Skin epidermis (tissue), 12 donors: ENCODE results near the gene PMM1.
"Not testable (repeated sequence)": the region's sequence is repeated elsewhere in the genome, so short reads cannot be mapped to it uniquely, and the experiment has no call there.

Experiments used
- H3K27ac ChIP-seq, 21 experiments: fragments of 200-600 bp; sonication (generic) in 11 of 21; one replicate each; pipeline ENCODE4 v1.5.0; 2020; ENCODE audit warnings: mild to moderate bottlenecking in 3 of 21, inconsistent platforms in 2 of 21, moderate library complexity in 2 of 21
- H3K4me3 ChIP-seq, 7 experiments: fragments of 200-600 bp; sonication (generic) in 2 of 7; one replicate each; pipeline ENCODE4 v1.5.0; 2020; ENCODE audit warnings: inconsistent platforms in 2 of 7, mild to moderate bottlenecking in 2 of 7, moderate library complexity in 1 of 7

Gene PMM1

GRCh38 chr22:41598891-41599635, 9.4 kb upstream of the PMM1 start:
- Histone ChIP-seq H3K27ac (peak overlapping the region in 17 of 21 experiments; percentile 1 to 73 (median 30)), H3K4me3 (no peak overlapping the region)

- peak overlapping the region in 12 of 21 experiments; percentile 7 to 73 (median 30) for H3K27ac ChIP-seq
- H3K4me3 ChIP-seq, result no peak overlapping the region
Observed at GRCh38 chr22:41598081-41598480, 8.4 kb upstream of the PMM1 start.

- H3K27ac ChIP-seq, result peak overlapping the region in 8 of 21 experiments; percentile 3 to 73 (median 44)
- no peak overlapping the region for H3K4me3 ChIP-seq
Observed at GRCh38 chr22:41597635-41597953, 8.0 kb upstream of the PMM1 start.

- Histone ChIP-seq H3K4me3 (no peak overlapping the region), H3K27ac (peak overlapping the region in 11 of 21 experiments; percentile 3 to 73 (median 42))
Observed at GRCh38 chr22:41596776-41597634, 7.4 kb upstream of the PMM1 start.

DNA sequence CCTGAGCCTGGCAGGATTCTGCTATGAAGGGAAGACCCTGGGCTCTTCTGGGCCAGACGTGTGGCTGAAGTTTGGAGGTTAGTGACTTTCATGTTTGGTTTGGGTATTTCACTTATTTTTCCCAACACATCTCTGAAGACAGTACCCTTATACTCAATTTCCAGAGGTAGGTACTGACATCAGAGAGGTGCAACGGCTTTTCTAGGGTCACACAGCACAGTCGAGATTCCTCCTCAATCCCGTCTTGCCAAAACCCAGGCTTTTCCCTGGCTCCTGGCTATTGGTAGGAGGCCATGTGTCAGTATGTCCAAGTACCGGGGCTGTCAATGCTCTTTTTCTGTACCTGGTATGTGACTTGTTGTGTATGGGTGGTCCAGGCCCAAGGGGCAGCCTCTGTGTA, 6.1 kb upstream of the PMM1 start:
- no peak overlapping the region for H3K4me3 ChIP-seq
- no peak overlapping the region for H3K27ac ChIP-seq

DNA sequence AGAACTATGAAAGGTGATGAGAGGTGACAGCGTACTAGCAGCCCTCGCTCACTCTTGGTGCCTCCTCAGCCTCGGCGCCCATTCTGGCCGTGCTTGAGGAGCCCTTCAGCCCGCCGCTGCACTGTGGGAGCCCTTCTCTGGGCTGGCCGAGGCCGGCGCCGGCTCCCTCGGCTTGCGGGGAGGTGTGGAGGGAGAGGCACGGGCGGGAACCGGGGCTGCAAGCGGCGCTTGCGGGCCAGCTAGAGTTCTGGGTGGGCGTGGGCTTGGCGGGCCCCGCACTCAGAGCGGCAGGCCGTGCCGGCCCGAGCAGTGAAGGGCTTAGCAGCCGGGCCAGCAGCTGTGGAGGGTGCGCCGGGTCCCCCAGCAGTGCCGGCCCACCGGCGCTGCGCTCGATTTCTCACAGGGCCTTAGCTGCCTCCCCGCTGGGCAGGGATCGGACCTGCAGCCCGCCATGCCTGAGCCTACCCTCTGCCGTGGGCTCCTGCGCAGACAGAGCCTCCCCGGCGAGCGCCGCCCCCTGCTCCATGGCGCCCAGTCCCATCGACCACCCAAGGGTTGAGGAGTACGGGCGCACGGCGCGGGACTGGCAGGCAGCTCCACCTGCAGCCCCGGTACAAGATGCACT, 3.8 kb upstream of the PMM1 start:
- not testable (repeated sequence) for H3K4me3 ChIP-seq, H3K27ac ChIP-seq

GRCh38 chr22:41587347-41587723, 2.3 kb downstream of the PMM1 start:
- Histone ChIP-seq H3K27ac (peak overlapping the region in 1 of 21 experiments; percentile 76), H3K4me3 (no peak overlapping the region)

GRCh38 chr22:41585898-41586297, 3.7 kb downstream of the PMM1 start:
- Histone ChIP-seq H3K4me3 (no peak overlapping the region), H3K27ac (no peak overlapping the region)

DNA sequence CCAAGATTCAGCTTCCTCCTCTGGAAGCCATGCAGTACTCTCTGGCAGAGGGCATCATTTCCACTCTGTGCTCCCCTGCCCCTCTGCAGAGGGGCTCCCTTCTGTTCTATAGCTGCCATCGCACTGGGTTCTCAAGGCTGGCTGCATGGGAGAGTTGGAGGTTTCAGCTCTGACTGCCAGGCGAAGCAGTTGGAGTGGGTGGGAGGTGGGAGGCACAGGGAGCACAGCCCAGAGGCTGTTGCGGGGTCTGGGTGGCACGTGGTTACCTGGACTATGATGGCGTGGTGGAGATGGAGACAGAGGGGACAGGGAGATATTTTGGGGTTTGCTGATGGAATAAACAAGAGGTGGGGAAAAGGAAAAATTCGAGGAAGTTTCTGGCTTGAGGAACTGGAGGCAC, 4.8 kb downstream of the PMM1 start:
- H3K27ac ChIP-seq, result no peak overlapping the region
- no peak overlapping the region for H3K4me3 ChIP-seq

DNA sequence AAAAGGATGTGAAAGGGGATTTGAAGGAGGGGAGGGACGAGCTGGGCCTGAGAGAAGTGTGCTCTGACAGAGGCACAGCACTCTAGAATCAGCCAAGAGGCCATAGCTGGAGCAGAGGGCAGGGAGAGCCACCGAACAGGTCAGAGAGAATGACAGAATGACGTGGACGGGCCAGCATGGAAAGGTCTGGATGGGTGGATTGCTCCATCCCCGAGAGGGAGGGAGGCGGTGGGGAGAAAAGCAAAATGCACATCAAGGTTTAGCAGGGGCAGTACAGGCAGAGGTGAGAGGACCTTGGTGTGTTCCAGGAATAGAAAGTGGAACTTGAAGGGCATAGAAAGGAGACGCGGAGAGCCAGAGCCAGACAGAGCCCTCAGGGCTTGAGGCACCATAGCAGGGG, 6.9 kb downstream of the PMM1 start:
- Histone ChIP-seq H3K4me3 (no peak overlapping the region), H3K27ac (no peak overlapping the region)

DNA sequence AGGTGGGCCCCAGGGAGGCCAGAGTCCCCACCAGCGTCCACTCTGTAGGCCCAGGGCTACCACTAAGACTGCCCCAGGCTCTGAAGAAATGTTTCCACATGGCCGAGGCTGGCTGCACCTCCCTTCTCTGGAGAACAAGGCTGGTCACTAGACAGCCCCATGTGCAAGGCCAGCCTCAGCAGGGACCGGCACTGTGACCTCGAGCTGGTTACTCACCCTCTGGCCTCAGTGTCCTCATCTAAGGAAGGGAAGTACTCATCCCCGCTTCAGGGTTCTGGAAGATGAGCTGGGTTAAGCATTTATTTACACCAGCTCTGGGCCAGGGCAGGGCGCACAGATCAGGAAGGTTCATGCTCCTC, 9.7 kb downstream of the PMM1 start:
- H3K4me3 ChIP-seq, result no peak overlapping the region
- no peak overlapping the region for H3K27ac ChIP-seq

GRCh38 chr22:41579297-41579996, 10.2 kb downstream of the PMM1 start:
- Histone ChIP-seq H3K4me3 (no peak overlapping the region), H3K27ac (no peak overlapping the region)

GRCh38 chr22:41578818-41579217, 10.8 kb downstream of the PMM1 start:
- no peak overlapping the region for H3K4me3 ChIP-seq
- no peak overlapping the region for H3K27ac ChIP-seq

GRCh38 chr22:41578114-41578513, 11.5 kb downstream of the PMM1 start:
- no peak overlapping the region for H3K27ac ChIP-seq
- H3K4me3 ChIP-seq, result no peak overlapping the region

- H3K27ac ChIP-seq, result no peak overlapping the region
- no peak overlapping the region for H3K4me3 ChIP-seq
Observed at GRCh38 chr22:41576877-41577276, 12.8 kb downstream of the PMM1 start.

DNA sequence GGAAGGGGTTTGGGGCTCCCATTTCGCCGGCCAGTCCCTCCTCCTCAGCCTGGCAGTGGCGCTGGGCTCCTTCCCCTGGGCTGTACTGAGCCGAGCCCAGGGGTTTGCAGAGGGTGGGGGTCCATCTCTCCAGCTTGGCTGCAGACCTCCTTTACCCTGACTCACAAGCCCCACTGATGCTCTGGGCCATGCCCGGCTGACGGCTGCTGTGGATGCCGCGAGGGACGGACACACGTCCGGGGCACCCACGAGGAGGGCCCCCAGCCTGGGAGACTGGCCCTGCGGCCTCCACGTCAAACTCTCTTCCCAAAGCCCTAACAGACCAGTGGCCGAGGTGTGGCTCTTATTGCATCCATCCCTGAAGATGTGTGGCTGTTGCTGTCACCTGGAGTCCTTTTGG, 14.1 kb downstream of the PMM1 start:
- Histone ChIP-seq H3K27ac (peak overlapping the region in 2 of 21 experiments; percentile 35 to 43), H3K4me3 (no peak overlapping the region)

GRCh38 chr22:41574847-41575381, 14.7 kb downstream of the PMM1 start:
- peak overlapping the region in 2 of 21 experiments; percentile 35 to 43 for H3K27ac ChIP-seq

GRCh38 chr22:41573677-41574076, 16.0 kb downstream of the PMM1 start:
- Histone ChIP-seq H3K4me3 (no peak overlapping the region), H3K27ac (no peak overlapping the region)

More at GRCh38 chr22:41574847-41575381, 14.7 kb downstream of the PMM1 start:
- H3K4me3 ChIP-seq, result no peak overlapping the region

- not testable (repeated sequence) for H3K4me3 ChIP-seq, H3K27ac ChIP-seq
Observed at GRCh38 chr22:41572305-41572704, 17.3 kb downstream of the PMM1 start.

- H3K27ac ChIP-seq, result no peak overlapping the region
- no peak overlapping the region for H3K4me3 ChIP-seq
Observed at GRCh38 chr22:41571786-41572185, 17.9 kb downstream of the PMM1 start.
